Heart left ventricle (tissue), 11 donors: Measurements from ENCODE around the gene ANGPTL4. TPM values are rescaled to one million over a fixed set of nuclear protein-coding genes. Genes with fewer than 3 reads are reported as not detected.

ENCODE experiments used
- microRNA-seq, 4 donors: library from miRNA; unstranded; fragments of <30 nt; microRNA quantifications; one replicate each; pipeline versions ENCODE4 to v1.2.0, GENCODE V29; 2017 to 2020
- polyA plus RNA-seq, 2 donors: library from polyadenylated mRNA; stranded (reverse); fragments of 200-250 nt; gene quantifications; one replicate each; pipeline ENCODE4 v1.2.3, GENCODE V29; 2013
- total RNA-seq, 9 donors: library from RNA; depleted of rRNA in 2 of 9; stranded (reverse); fragments of >200 nt in 2 of 9; fragmentation: NEBNext Ultra II Directional in 3 of 9; extraction: Animal tissue kit (Norgen Biotek cat#: 25700) in 3 of 9; gene quantifications; one replicate each; pipeline versions ENCODE4 v1.1.0 to v1.2.4, GENCODE V29; 2016 to 2023
- donor health status: ischemic (EF 13 %, LVEDD 7.1; RV severe dilation, severe dysfunction).
- donor health status: healthy with polysubstance abuse.
- donor health status: DM: no; HTN: yes; CAD: no.
- donor health status: DM: no; HTN: no; CAD: no.
- donor health status: ischemic (EF 25% LVEDD 5.7; RV mildly dilated, moderate dysfunction).
- donor health status: healthy.
- donor health status: DM: yes; HTN: yes; CAD: no.
- donor health status: PGD.
- donor health status: nonischemic (EF 23%, LVEDD 6.1; RV moderate dilation, normal function).

The ANGPTL4 gene
- total and polyA plus RNA-seq, 11 donors, result 2.4 to 117 (median 10.8) TPM

Small RNAs within 50 kb of the gene (microRNA-seq; reads per million reads assigned to microRNA genes)
- 0.60 to 10.4 (median 7.0) reads per million in 4 donors for gene MIR4999

Other genes with a start within 250 kb of the ANGPTL4 start
- gene FBN3, start 214.6 kb upstream of the ANGPTL4 start, total RNA-seq, result under 1 TPM in 1 of 9 donors, not detected in 8; 0.32 TPM
- not detected for gene FBN3, start 214.6 kb upstream of the ANGPTL4 start, polyA plus RNA-seq
- gene CERS4, start 154.8 kb upstream of the ANGPTL4 start, total RNA-seq, result 10 to 100 TPM; 13.6 to 25.6 (median 20.6) TPM
- 10 to 100 TPM; 11.1 to 37.7 TPM for gene CERS4, start 154.8 kb upstream of the ANGPTL4 start, polyA plus RNA-seq
- gene CD320, start 55.8 kb upstream of the ANGPTL4 start, total RNA-seq, result 10 to 100 TPM; 17.7 to 74.8 (median 35.7) TPM
- gene CD320, start 55.8 kb upstream of the ANGPTL4 start, polyA plus RNA-seq, result 10 to 100 TPM; 37.8 to 70.5 TPM
- 100 to 1,000 TPM in 4 of 9 donors, 10 to 100 TPM in 5; 74.5 to 179 (median 93.6) TPM for gene NDUFA7, start 42.8 kb upstream of the ANGPTL4 start, total RNA-seq
- 100 to 1,000 TPM; 168 to 393 TPM for gene NDUFA7, start 42.8 kb upstream of the ANGPTL4 start, polyA plus RNA-seq
- 1,000 to 10,000 TPM in 6 of 9 donors, 100 to 1,000 TPM in 3; 271 to 1,278 (median 1,186) TPM for gene RPS28, start 42.7 kb upstream of the ANGPTL4 start, total RNA-seq
- gene RPS28, start 42.7 kb upstream of the ANGPTL4 start, polyA plus RNA-seq, result 100 to 1,000 TPM; 410 to 899 TPM
- 10 to 100 TPM; 12.3 to 33.6 (median 15.9) TPM for gene KANK3, start 20.9 kb upstream of the ANGPTL4 start, total RNA-seq
- 10 to 100 TPM; 16.9 to 19.4 TPM for gene KANK3, start 20.9 kb upstream of the ANGPTL4 start, polyA plus RNA-seq
- 100 to 1,000 TPM in 8 of 9 donors, 10 to 100 TPM in 1; 56.4 to 159 (median 141) TPM for gene RAB11B, start 26.2 kb downstream of the ANGPTL4 start, total RNA-seq
- gene RAB11B, start 26.2 kb downstream of the ANGPTL4 start, polyA plus RNA-seq, result 100 to 1,000 TPM; 124 to 126 TPM
- 100 to 1,000 TPM in 4 of 9 donors, 10 to 100 TPM in 5; 67.2 to 308 (median 93.7) TPM for gene MARCHF2, start 49.1 kb downstream of the ANGPTL4 start, total RNA-seq
- gene MARCHF2, start 49.1 kb downstream of the ANGPTL4 start, polyA plus RNA-seq, result 10 to 100 TPM; 50.7 to 70.3 TPM
- 100 to 1,000 TPM in 3 of 9 donors, 10 to 100 TPM in 6; 46.7 to 111 (median 95.3) TPM for gene HNRNPM, start 80.8 kb downstream of the ANGPTL4 start, total RNA-seq
- gene HNRNPM, start 80.8 kb downstream of the ANGPTL4 start, polyA plus RNA-seq, result 100 to 1,000 TPM in 1 of 2 donors, 10 to 100 TPM in 1; 43.4 to 183 TPM
- gene PRAM1, start 138.5 kb downstream of the ANGPTL4 start, total RNA-seq, result 1 to 10 TPM in 2 of 9 donors, under 1 TPM in 6, not detected in 1; 0.23 to 9.9 (median 0.53) TPM
- under 1 TPM; 0.53 to 0.72 TPM for gene PRAM1, start 138.5 kb downstream of the ANGPTL4 start, polyA plus RNA-seq
- 10 to 100 TPM in 7 of 9 donors, 1 to 10 TPM in 2; 5.6 to 17.2 (median 13.7) TPM for gene ZNF414, start 150.0 kb downstream of the ANGPTL4 start, total RNA-seq
- 10 to 100 TPM; 20.1 to 26.6 TPM for gene ZNF414, start 150.0 kb downstream of the ANGPTL4 start, polyA plus RNA-seq
- 10 to 100 TPM in 2 of 9 donors, 1 to 10 TPM in 7; 1.8 to 56.6 (median 5.0) TPM for gene MYO1F, start 213.3 kb downstream of the ANGPTL4 start, total RNA-seq
- 1 to 10 TPM; 4.2 to 4.7 TPM for gene MYO1F, start 213.3 kb downstream of the ANGPTL4 start, polyA plus RNA-seq
- 10 to 100 TPM in 1 of 9 donors, 1 to 10 TPM in 8; 4.3 to 14.1 (median 7.4) TPM for gene ADAMTS10, start 246.6 kb downstream of the ANGPTL4 start, total RNA-seq
- gene ADAMTS10, start 246.6 kb downstream of the ANGPTL4 start, polyA plus RNA-seq, result 10 to 100 TPM in 1 of 2 donors, 1 to 10 TPM in 1; 6.9 to 14.7 TPM